Lower lobe of right lung (tissue), 2 donors: Measurements from ENCODE around the gene ICE1. TPM values are rescaled to one million over a fixed set of nuclear protein-coding genes. Genes with fewer than 3 reads are reported as not detected.
A peak's percentile ranks its signal among the peaks of the same experiment; 100 is the strongest.

Source experiments
- ATAC-seq, 2 donors: fragments of 200-7000 bp; cut with Tn5 transposase; one replicate each; pipeline ENCODE4 v1.9.1; 2020 to 2022; ENCODE audit warnings: mild to moderate bottlenecking in 2 of 2, moderate library complexity in 2 of 2
- DNase-seq: peaks from one replicate; pipeline ENCODE4 v3.0.0-alpha.2; 2020
- H3K27ac ChIP-seq: fragments of 200-600 bp; one replicate; pipeline ENCODE4 v1.8.0; 2022
- H3K27me3 ChIP-seq: fragments of 200-600 bp; one replicate; pipeline ENCODE4 v1.8.0; 2022; ENCODE audit warnings: low read depth
- H3K36me3 ChIP-seq: fragments of 200-600 bp; one replicate; pipeline ENCODE4 v1.8.0; 2022; ENCODE audit warnings: mild to moderate bottlenecking
- H3K4me1 ChIP-seq: fragments of 200-600 bp; one replicate; pipeline ENCODE4 v1.8.0; 2022
- H3K4me3 ChIP-seq: fragments of 200-600 bp; one replicate; pipeline ENCODE4 v1.8.0; 2022; ENCODE audit warnings: mild to moderate bottlenecking
- H3K9me3 ChIP-seq: fragments of 200-600 bp; one replicate; pipeline ENCODE4 v1.8.0; 2022
- CTCF ChIP-seq: fragments of 200-600 bp; IDR thresholded peaks from one replicate; pipeline ENCODE4 v1.8.0; 2022; ENCODE audit warnings: antibody characterized with exemption, mild to moderate bottlenecking
- intact Hi-C: fragments of 100-400 bp; cut with DNase I; formaldehyde crosslinking; loops from one replicate; pipeline ENCODE4 v1.11.0; 2022
- total RNA-seq: library from RNA; stranded (reverse); fragmentation: NEBNext Ultra II Directional; extraction: Animal tissue kit (Norgen Biotek cat#: 25700); gene quantifications from one replicate; pipeline ENCODE4 v1.2.1, GENCODE V29; 2021
- donor health status: DM: no; HTN: yes; CAD: no; lungs with severe emphysema.

Gene ICE1
- total RNA-seq, 1 donor from 2014 or later, result 28.1 TPM

GRCh38 chr5:5494489-5495402 lies 72.3 kb downstream of the ICE1 start:
- no peak for TF ChIP-seq CTCF
- Histone ChIP-seq H3K27me3 (no peaks in the 10 kb centered on the region), H3K9me3 (no peaks in the 10 kb centered on the region), H3K4me3 (peak overlapping the region; percentile 37), H3K36me3 (peaks cover 13% of the 10 kb centered on the region), H3K27ac (no peak overlapping the region), H3K4me1 (peaks cover 13% of the 10 kb centered on the region)
- intact Hi-C loops, result no loop called here
- DNase-seq, result peak; percentile 88
- ATAC-seq, result peak; percentile 94 to 96

GRCh38 chr5:5497152-5497788 lies 74.8 kb downstream of the ICE1 start:
- Histone ChIP-seq H3K27ac (no peak overlapping the region), H3K36me3 (no peaks in the 10 kb centered on the region), H3K4me1 (peaks cover 13% of the 10 kb centered on the region), H3K27me3 (peaks cover 4% of the 10 kb centered on the region), H3K4me3 (no peak overlapping the region), H3K9me3 (no peaks in the 10 kb centered on the region)
- ATAC-seq, result peak in 1 of 2 donors; percentile 72
- intact Hi-C loops, result no loop called here
- TF ChIP-seq CTCF, result peak; percentile 68
- no peak for DNase-seq

- DNase-seq (no peak), ATAC-seq (no peak)
- TF ChIP-seq CTCF, result no peak
- H3K4me1 ChIP-seq, result peaks cover 6% of the 10 kb centered on the region
- H3K27ac ChIP-seq, result no peak overlapping the region
- H3K27me3 ChIP-seq, result peaks cover 4% of the 10 kb centered on the region
- H3K9me3 ChIP-seq, result no peaks in the 10 kb centered on the region
- intact Hi-C loops, result no loop called here
- H3K36me3 ChIP-seq, result no peaks in the 10 kb centered on the region
- H3K4me3 ChIP-seq, result no peak overlapping the region
Observed at GRCh38 chr5:5499442-5499841, 77.0 kb downstream of the ICE1 start.

GRCh38 chr5:5504325-5504724 lies 81.8 kb downstream of the ICE1 start:
- DNase-seq, result no peak
- TF ChIP-seq CTCF, result no peak
- no peak overlapping the region for H3K27ac ChIP-seq
- H3K27me3 ChIP-seq, result peaks cover 4% of the 10 kb centered on the region
- no peak overlapping the region for H3K4me3 ChIP-seq
- no peaks in the 10 kb centered on the region for H3K4me1 ChIP-seq
- H3K36me3 ChIP-seq, result no peaks in the 10 kb centered on the region
- H3K9me3 ChIP-seq, result no peaks in the 10 kb centered on the region
- intact Hi-C loops, result no loop called here
- no peak for ATAC-seq

GRCh38 chr5:5505815-5506214 lies 83.3 kb downstream of the ICE1 start:
- Histone ChIP-seq H3K4me1 (no peaks in the 10 kb centered on the region), H3K27ac (no peak overlapping the region), H3K4me3 (no peak overlapping the region), H3K9me3 (no peaks in the 10 kb centered on the region), H3K27me3 (no peaks in the 10 kb centered on the region), H3K36me3 (no peaks in the 10 kb centered on the region)
- ATAC-seq (no peak), DNase-seq (no peak)
- TF ChIP-seq CTCF, result no peak
- intact Hi-C loops, result no loop called here
